Type B pancreatic cell (in vitro differentiated cells): ENCODE measurements around the gene FGF11. TPM values are rescaled to one million over a fixed set of nuclear protein-coding genes. Genes with fewer than 3 reads are reported as not detected.

Experiments used
- DNase-seq: peaks from one replicate; pipeline ENCODE4 v3.0.0; 2021; ENCODE audit warnings: mixed read lengths; ENCODE audit not compliant: unreplicated experiment; ENCODE audit errors: extremely low spot score
- H3K27ac Mint-ChIP-seq: 2 replicates; pipeline ENCODE4 v1.8.0; 2021; ENCODE audit warnings: mild to moderate bottlenecking, mixed read lengths
- H3K27me3 Mint-ChIP-seq: 2 replicates; pipeline ENCODE4 v1.8.0; 2021; ENCODE audit warnings: mixed read lengths
- H3K36me3 Mint-ChIP-seq: 2 replicates; pipeline ENCODE4 v1.8.0; 2021; ENCODE audit warnings: mixed read lengths
- H3K4me1 Mint-ChIP-seq: one replicate; pipeline ENCODE4 v1.8.0; 2021; ENCODE audit warnings: mixed read lengths; ENCODE audit not compliant: unreplicated experiment
- H3K4me3 Mint-ChIP-seq: 2 replicates; pipeline ENCODE4 v1.8.0; 2021; ENCODE audit warnings: mild to moderate bottlenecking, mixed read lengths
- H3K9me3 Mint-ChIP-seq: 2 replicates; pipeline ENCODE4 v1.8.0; 2021; ENCODE audit warnings: mixed read lengths
- total RNA-seq: library from RNA; stranded (reverse); gene quantifications from 2 replicates; pipeline ENCODE4 v1.2.1, GENCODE V29; 2021; ENCODE audit warnings: low replicate concordance
- TF ChIP-seq, protein P1 (sequence below): fragments of 200-600 bp; sonication (generic); conservative IDR thresholded peaks from 2 replicates; pipeline ENCODE4 v1.5.0; 2021; ENCODE audit warnings: antibody characterized with exemption, mild to moderate bottlenecking

Gene FGF11
- total RNA-seq, 1 donor from 2014 or later = 21.8 TPM

- no peak for DNase-seq
- Mint-ChIP-seq H3K4me1 (peaks cover 14% of the 10 kb centered on the region), H3K4me3 (peak overlapping the region; percentile 94), H3K36me3 (no peaks in the 10 kb centered on the region), H3K9me3 (no peaks in the 10 kb centered on the region), H3K27me3 (peaks cover 4% of the 10 kb centered on the region), H3K27ac (peak overlapping the region; percentile 96)
- TF ChIP-seq, protein P1, sequence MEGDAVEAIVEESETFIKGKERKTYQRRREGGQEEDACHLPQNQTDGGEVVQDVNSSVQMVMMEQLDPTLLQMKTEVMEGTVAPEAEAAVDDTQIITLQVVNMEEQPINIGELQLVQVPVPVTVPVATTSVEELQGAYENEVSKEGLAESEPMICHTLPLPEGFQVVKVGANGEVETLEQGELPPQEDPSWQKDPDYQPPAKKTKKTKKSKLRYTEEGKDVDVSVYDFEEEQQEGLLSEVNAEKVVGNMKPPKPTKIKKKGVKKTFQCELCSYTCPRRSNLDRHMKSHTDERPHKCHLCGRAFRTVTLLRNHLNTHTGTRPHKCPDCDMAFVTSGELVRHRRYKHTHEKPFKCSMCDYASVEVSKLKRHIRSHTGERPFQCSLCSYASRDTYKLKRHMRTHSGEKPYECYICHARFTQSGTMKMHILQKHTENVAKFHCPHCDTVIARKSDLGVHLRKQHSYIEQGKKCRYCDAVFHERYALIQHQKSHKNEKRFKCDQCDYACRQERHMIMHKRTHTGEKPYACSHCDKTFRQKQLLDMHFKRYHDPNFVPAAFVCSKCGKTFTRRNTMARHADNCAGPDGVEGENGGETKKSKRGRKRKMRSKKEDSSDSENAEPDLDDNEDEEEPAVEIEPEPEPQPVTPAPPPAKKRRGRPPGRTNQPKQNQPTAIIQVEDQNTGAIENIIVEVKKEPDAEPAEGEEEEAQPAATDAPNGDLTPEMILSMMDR = no peak
These were observed 35.7 kb upstream of the FGF11 start for GRCh38 chr17:7403727-7403976.

GRCh38 chr17:7403977-7404736 lies 35.2 kb upstream of the FGF11 start, which contains the start of gene TMEM256:
Gene TMEM256 (minus strand): TSS chr17:7404097. CDS start chr17:7404084, 13 bp downstream.
- Mint-ChIP-seq H3K27me3 (peaks cover 4% of the 10 kb centered on the region), H3K4me3 (peak within 1 kb of the TSS; percentile 94)

DNA sequence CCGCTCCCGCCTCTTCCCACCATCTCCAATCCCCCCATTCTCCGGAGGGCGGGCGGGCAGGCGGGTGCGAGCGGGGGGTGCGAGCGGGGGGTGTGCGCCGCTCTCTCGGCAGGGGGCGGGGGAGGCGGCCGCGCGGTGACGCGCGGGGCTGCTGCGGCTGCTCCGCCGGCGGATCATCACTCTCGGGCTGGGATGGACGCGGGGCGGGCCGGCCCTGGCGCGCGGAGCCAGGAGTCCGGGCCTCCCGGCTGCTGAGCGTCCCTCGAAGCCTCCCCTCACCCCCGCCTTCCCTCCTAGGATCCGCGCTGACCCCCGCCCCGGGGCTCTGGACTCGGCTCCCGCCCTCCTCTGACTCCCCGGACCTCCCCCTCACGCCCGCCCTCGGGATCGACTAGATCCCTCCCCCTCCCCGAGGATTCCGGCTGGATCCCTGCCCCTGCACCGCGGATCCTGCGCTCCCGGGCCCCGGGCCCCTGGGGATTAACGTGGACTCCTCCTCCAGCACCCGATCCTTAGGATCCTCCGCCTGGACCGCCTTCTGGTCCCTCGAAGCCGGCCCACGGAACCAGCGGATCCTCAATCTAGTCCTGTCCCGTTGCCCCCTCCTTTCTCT lies 34.5 kb upstream of the FGF11 start:
- H3K4me3 Mint-ChIP-seq = peak overlapping the region; percentile 94
- H3K36me3 Mint-ChIP-seq = peaks cover 9% of the 10 kb centered on the region
- peak overlapping the region; percentile 96 for H3K27ac Mint-ChIP-seq
- H3K4me1 Mint-ChIP-seq = peaks cover 11% of the 10 kb centered on the region
- no peaks in the 10 kb centered on the region for H3K9me3 Mint-ChIP-seq
- peaks cover 4% of the 10 kb centered on the region for H3K27me3 Mint-ChIP-seq
- no peak for DNase-seq
- TF ChIP-seq, protein P1 = no peak

More at GRCh38 chr17:7403977-7404736, 35.2 kb upstream of the FGF11 start, which contains the start of gene TMEM256:
- Mint-ChIP-seq H3K4me1 (peaks cover 14% of the 10 kb centered on the region), H3K36me3 (peaks cover 2% of the 10 kb centered on the region), H3K27ac (peak within 1 kb of the TSS; percentile 96), H3K9me3 (no peaks in the 10 kb centered on the region)
- TF ChIP-seq, protein P1 = peak; percentile 38
- peak; percentile 97 for DNase-seq

DNA sequence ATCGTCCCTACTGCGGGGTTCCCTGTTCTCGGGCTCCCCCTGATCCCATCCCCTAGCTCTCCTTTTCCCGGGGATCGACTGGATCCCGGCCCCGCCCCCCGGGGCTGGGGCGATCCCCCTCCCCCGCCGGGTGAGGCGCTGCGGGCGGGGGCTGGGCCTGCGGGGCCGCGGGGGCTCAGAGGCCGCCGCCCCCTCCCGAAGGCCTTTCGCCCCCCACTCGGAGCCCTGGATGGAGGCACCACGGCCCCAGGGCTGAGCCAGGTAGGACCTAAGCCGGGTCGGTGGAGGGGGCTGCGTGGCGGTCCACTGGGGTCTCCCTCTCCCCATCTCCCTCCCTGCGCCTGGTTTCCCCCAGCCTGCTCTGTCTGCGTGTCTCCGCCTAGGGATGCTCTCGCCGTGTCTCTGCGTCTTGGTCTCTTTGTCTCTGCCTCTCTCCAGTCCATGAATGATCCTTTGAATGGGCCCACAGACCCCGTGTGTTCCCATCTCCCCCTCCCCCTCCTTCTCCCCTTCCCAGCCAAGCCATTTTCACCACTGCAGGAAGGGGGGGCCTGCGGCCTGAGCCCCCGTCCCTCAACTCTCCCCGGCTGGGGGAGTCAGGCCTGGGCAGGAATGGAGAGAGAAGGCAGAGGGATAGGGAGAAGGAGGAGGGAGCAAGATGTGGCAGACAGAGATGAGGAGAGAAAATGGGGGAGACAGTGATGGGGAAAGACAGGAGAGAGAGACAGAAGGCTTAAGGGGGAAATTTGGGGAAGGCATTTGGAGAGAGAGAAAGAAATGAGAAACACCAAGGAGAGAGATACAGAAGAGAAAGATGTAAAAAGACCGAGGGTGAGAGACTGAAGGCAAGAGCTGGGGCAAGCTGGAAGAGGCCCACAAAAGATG lies 33.7 kb upstream of the FGF11 start:
- no peaks in the 10 kb centered on the region for H3K9me3 Mint-ChIP-seq

GRCh38 chr17:7406235-7406825 lies 33.0 kb upstream of the FGF11 start:
- Mint-ChIP-seq H3K27me3 (peaks cover 4% of the 10 kb centered on the region), H3K4me1 (peaks cover 10% of the 10 kb centered on the region), H3K9me3 (no peaks in the 10 kb centered on the region), H3K27ac (peak overlapping the region; percentile 37), H3K4me3 (peak overlapping the region; percentile 87), H3K36me3 (peaks cover 12% of the 10 kb centered on the region)
- TF ChIP-seq, protein P1 = no peak
- DNase-seq = no peak

More for the DNA sequence above, 33.7 kb upstream of the FGF11 start:
- peaks cover 10% of the 10 kb centered on the region for H3K4me1 Mint-ChIP-seq
- peaks cover 4% of the 10 kb centered on the region for H3K27me3 Mint-ChIP-seq
- TF ChIP-seq, protein P1 = no peak
- peak overlapping the region; percentile 88 for H3K4me3 Mint-ChIP-seq
- peak overlapping the region; percentile 46 for H3K27ac Mint-ChIP-seq
- H3K36me3 Mint-ChIP-seq = peaks cover 12% of the 10 kb centered on the region
- DNase-seq = no peak
